Natural killer cell (primary cell): ENCODE data around the gene ESPL1. TPM values are rescaled to one million over a fixed set of nuclear protein-coding genes. Genes with fewer than 3 reads are reported as not detected.

Experiments
- ATAC-seq, 3 donors: fragments of 150-1000 bp in 2 of 3; fragments of 200-7000 bp in 1 of 3; cut with Tn5 transposase; 1 replicate in 1 of 3; 2 replicates in 2 of 3; pipeline ENCODE4 v1.10.0; 2021; ENCODE audit warnings: mild to moderate bottlenecking in 2 of 3, moderate library complexity in 2 of 3
- DNase-seq, 2 donors: peaks; one replicate each; pipeline versions ENCODE4 v3.0.0 to v3.0.0-alpha.2; 2013 to 2021; ENCODE audit warnings: mixed read lengths in 1 of 2
- H3K27ac ChIP-seq: one replicate; pipeline ENCODE4 v1.5.1; 2013; ENCODE audit warnings: mild to moderate bottlenecking, low read length
- H3K27me3 ChIP-seq: one replicate; pipeline ENCODE4 v1.6.1; 2013; ENCODE audit warnings: low read length; ENCODE audit not compliant: control insufficient read depth, insufficient read depth
- H3K36me3 ChIP-seq: one replicate; pipeline ENCODE4 v1.6.1; 2013; ENCODE audit warnings: low read length; ENCODE audit not compliant: control insufficient read depth, insufficient read depth
- H3K4me1 ChIP-seq: one replicate; pipeline ENCODE4 v1.6.1; 2013; ENCODE audit warnings: low read length; ENCODE audit not compliant: control insufficient read depth, insufficient read depth
- H3K4me3 ChIP-seq: one replicate; pipeline ENCODE4 v1.5.1; 2013; ENCODE audit warnings: low read length
- H3K9me3 ChIP-seq: one replicate; pipeline ENCODE4 v1.6.1; 2013; ENCODE audit warnings: low read length; ENCODE audit not compliant: control insufficient read depth, insufficient read depth
- H3K27ac Mint-ChIP-seq, 2 donors: one replicate each; pipeline ENCODE4 v1.8.0; 2022; ENCODE audit warnings: mild to moderate bottlenecking in 2 of 2, mixed read lengths in 2 of 2, moderate library complexity in 1 of 2
- H3K27me3 Mint-ChIP-seq, 2 donors: one replicate each; pipeline ENCODE4 v1.8.0; 2022; ENCODE audit warnings: low read depth in 2 of 2, mixed read lengths in 2 of 2
- H3K36me3 Mint-ChIP-seq: one replicate; pipeline ENCODE4 v1.8.0; 2022; ENCODE audit warnings: mixed read lengths
- H3K4me1 Mint-ChIP-seq, 2 donors: one replicate each; pipeline ENCODE4 v1.8.0; 2022; ENCODE audit warnings: mixed read lengths in 2 of 2
- H3K4me3 Mint-ChIP-seq: one replicate; pipeline ENCODE4 v1.8.0; 2022; ENCODE audit warnings: mild to moderate bottlenecking, moderate library complexity, mixed read lengths
- H3K9me3 Mint-ChIP-seq, 2 donors: one replicate each; pipeline ENCODE4 v1.8.0; 2022; ENCODE audit warnings: mixed read lengths in 2 of 2
- CTCF ChIP-seq: fragments of 200-600 bp; IDR thresholded peaks from one replicate; pipeline ENCODE4 v1.8.0; 2022; ENCODE audit warnings: antibody characterized with exemption
- WGBS: methylation state at CpG from one replicate; pipeline ENCODE4 v1.1.7; 2013; ENCODE audit warnings: missing lambda C conversion rate; ENCODE audit not compliant: insufficient coverage; 5-methylcytosine and 5-hydroxymethylcytosine counted together
- intact Hi-C: fragments of 100-400 bp; cut with micrococcal nuclease; formaldehyde crosslinking; loops from one replicate; pipeline ENCODE4 v1.14.2; 2022
- total RNA-seq, 4 donors: library from RNA; stranded (reverse); fragments of 120-200 nt in 1 of 4; gene quantifications; one replicate each; pipeline versions ENCODE4 v1.2.3 to v1.2.4, GENCODE V29; 2013 to 2022

Gene ESPL1
- total RNA-seq, 3 donors from 2014 or later (not counting 1 experiment from before 2014, with no cell fraction given): 1.9 to 5.8 (median 3.1) TPM

GRCh38 chr12:53232646-53233461 is 35.2 kb upstream of the ESPL1 start:
- Histone ChIP-seq H3K4me1 (peaks cover 62% of the 10 kb centered on the region), H3K36me3 (no peaks in the 10 kb centered on the region), H3K9me3 (no peaks in the 10 kb centered on the region), H3K27ac (peak overlapping the region; percentile 63), H3K27me3 (no peaks in the 10 kb centered on the region), H3K4me3 (peak overlapping the region; percentile 47)
- no peak for TF ChIP-seq CTCF
- Mint-ChIP-seq H3K36me3 (no peaks in the 10 kb centered on the region), H3K4me1 (peaks cover 27 to 45% of the 10 kb centered on the region in 2 donors), H3K27me3 (no peaks in the 10 kb centered on the region), H3K4me3 (peak overlapping the region; percentile 93), H3K27ac (peak overlapping the region; percentile 39 to 87), H3K9me3 (no peaks in the 10 kb centered on the region)
- 33% methylated on average over 7 of the region's 11 CpGs for WGBS
- intact Hi-C loops: loop anchor here (1.0 kb wide), 1 partner anchor 13 kb away; no protein-coding TSS in a partner anchor
- DNase-seq: peak; percentile 30 to 65
- ATAC-seq: peak; percentile 61 to 69 (median 62)

- TF ChIP-seq CTCF: no peak
- no peaks in the 10 kb centered on the region for H3K9me3 Mint-ChIP-seq
- DNase-seq: no peak
- Histone ChIP-seq H3K27ac (peak overlapping the region; percentile 39), H3K27me3 (no peaks in the 10 kb centered on the region), H3K36me3 (no peaks in the 10 kb centered on the region), H3K4me1 (peaks cover 62% of the 10 kb centered on the region), H3K9me3 (no peaks in the 10 kb centered on the region), H3K4me3 (no peak overlapping the region)
- intact Hi-C loops: no loop called here
- WGBS: 60% methylated on average over 5 of the region's 7 CpGs
- peaks cover 27 to 45% of the 10 kb centered on the region in 2 donors for H3K4me1 Mint-ChIP-seq
- H3K27me3 Mint-ChIP-seq: no peaks in the 10 kb centered on the region
- no peaks in the 10 kb centered on the region for H3K36me3 Mint-ChIP-seq
- no peak for ATAC-seq
- peak overlapping the region in 1 of 2 donors; percentile 87 for H3K27ac Mint-ChIP-seq
- H3K4me3 Mint-ChIP-seq: peak overlapping the region; percentile 42
Observed at GRCh38 chr12:53233671-53234121, 34.4 kb upstream of the ESPL1 start.

GRCh38 chr12:53234271-53234914 is 33.7 kb upstream of the ESPL1 start:
- peak overlapping the region; percentile 39 for H3K27ac ChIP-seq
- TF ChIP-seq CTCF: no peak
- WGBS: 32% methylated on average over 11 of the region's 12 CpGs
- no peaks in the 10 kb centered on the region for H3K9me3 ChIP-seq
- no peaks in the 10 kb centered on the region for H3K36me3 ChIP-seq
- H3K27me3 Mint-ChIP-seq: no peaks in the 10 kb centered on the region
- H3K4me3 ChIP-seq: no peak overlapping the region
- no peaks in the 10 kb centered on the region for H3K36me3 Mint-ChIP-seq
- intact Hi-C loops: no loop called here
- peaks cover 27 to 43% of the 10 kb centered on the region in 2 donors for H3K4me1 Mint-ChIP-seq
- H3K4me3 Mint-ChIP-seq: no peak overlapping the region
- H3K4me1 ChIP-seq: peaks cover 62% of the 10 kb centered on the region
- H3K27me3 ChIP-seq: no peaks in the 10 kb centered on the region
- no peaks in the 10 kb centered on the region for H3K9me3 Mint-ChIP-seq
- DNase-seq (peak in 1 of 2 donors; percentile 28), ATAC-seq (no peak)
- H3K27ac Mint-ChIP-seq: peak overlapping the region in 1 of 2 donors; percentile 22
